ENCODE measurements around the gene NOL8.

NOL8 gene

GRCh38 chr9:92325269-92325990 lies at the start of gene NOL8, which contains the start of gene CENPP:
NOL8 (minus strand) TSS chr9:92325350; CDS start chr9:92324161, 1,189 bp downstream.
CENPP (plus strand) TSS chr9:92325953.
- peak; percentile 72 for DNase-seq (ENCODE audit: low read depth)

- DNase-seq (ENCODE audit: low read depth) = no peak
Measured at GRCh38 chr9:92373167-92373566, 48.0 kb upstream of the NOL8 start.

GRCh38 chr9:92369075-92369474 lies 43.9 kb upstream of the NOL8 start:
- DNase-seq (ENCODE audit: low read depth) = no peak

- no peak for DNase-seq (ENCODE audit: low read depth)
Measured at GRCh38 chr9:92360083-92360482, 34.9 kb upstream of the NOL8 start.

- DNase-seq (ENCODE audit: low read depth) = no peak
Measured at GRCh38 chr9:92359394-92359995, 34.3 kb upstream of the NOL8 start.

GRCh38 chr9:92353051-92353450 lies 27.9 kb upstream of the NOL8 start:
- DNase-seq (ENCODE audit: low read depth) = no peak

GRCh38 chr9:92350740-92351133 lies 25.6 kb upstream of the NOL8 start:
- no peak for DNase-seq (ENCODE audit: low read depth)

- DNase-seq (ENCODE audit: low read depth) = no peak
Measured at GRCh38 chr9:92349771-92350739, 24.9 kb upstream of the NOL8 start.

GRCh38 chr9:92345582-92345981 lies 20.4 kb upstream of the NOL8 start:
- DNase-seq (ENCODE audit: low read depth) = no peak

- DNase-seq (ENCODE audit: low read depth) = no peak
Measured at GRCh38 chr9:92342825-92343488, 17.8 kb upstream of the NOL8 start.

- no peak for DNase-seq (ENCODE audit: low read depth)
Measured at GRCh38 chr9:92341578-92341977, 16.4 kb upstream of the NOL8 start.

- no peak for DNase-seq (ENCODE audit: low read depth)
Measured at GRCh38 chr9:92333282-92333634, 8.1 kb upstream of the NOL8 start.

- no peak for DNase-seq (ENCODE audit: low read depth)
Measured at GRCh38 chr9:92332577-92333281, 7.6 kb upstream of the NOL8 start.

GRCh38 chr9:92328225-92328624 lies 3.1 kb upstream of the NOL8 start:
- DNase-seq (ENCODE audit: low read depth) = no peak

GRCh38 chr9:92327283-92327850 lies 2.2 kb upstream of the NOL8 start:
- DNase-seq (ENCODE audit: low read depth) = no peak

GRCh38 chr9:92325991-92326500 lies 896 bp upstream of the NOL8 start:
- no peak for DNase-seq (ENCODE audit: low read depth)

- no peak for DNase-seq (ENCODE audit: low read depth)
Measured at GRCh38 chr9:92324889-92325268, 271 bp downstream of the NOL8 start.

GRCh38 chr9:92324431-92324830 lies 719 bp downstream of the NOL8 start:
- DNase-seq (ENCODE audit: low read depth) = no peak

GRCh38 chr9:92315456-92315855 lies 9.7 kb downstream of the NOL8 start:
- no peak for DNase-seq (ENCODE audit: low read depth)

- DNase-seq (ENCODE audit: low read depth) = no peak
Measured at GRCh38 chr9:92313624-92314012, 11.5 kb downstream of the NOL8 start.
